Measurements from ENCODE around the gene PBXIP1. TPM values are rescaled to one million over a fixed set of nuclear protein-coding genes. Genes with fewer than 3 reads are reported as not detected.

PBXIP1 gene
- total and polyA plus RNA-seq, 2 of the 13 experiments (the other 11 are each of a cell fraction or from before 2014, with no cell fraction given) = 16.3 to 31.9 TPM

GRCh38 chr1:154982897-154983648 is 27.2 kb upstream of the PBXIP1 start, which contains the start of gene FLAD1 (continued):
- TF ChIP-seq AKNA (CRISPR knock-in tag; IDR thresholded peaks at IDR 0.05; ENCODE audit: borderline replicate concordance) (no peak), EP300 (IDR thresholded peaks at IDR 0.05; ENCODE audit: low read depth in 2 of 2, low read length in 2 of 2) (no peak), EP300 (CRISPR knock-in tag; IDR thresholded peaks at IDR 0.05; ENCODE audit: borderline replicate concordance) (no peak), KDM2A (CRISPR knock-in tag; IDR thresholded peaks at IDR 0.05; ENCODE audit: borderline replicate concordance, low read depth) (peak; percentile 73; the same call in 1 of the 2 replicates), ZNF496 (CRISPR knock-in tag; IDR thresholded peaks at IDR 0.05; ENCODE audit: insufficient replicate concordance) (no peak), ARHGAP35 (CRISPR knock-in tag; IDR thresholded peaks at IDR 0.05; ENCODE audit: borderline replicate concordance) (no peak), HCFC1 (IDR thresholded peaks at IDR 0.05; ENCODE audit: low read depth, low read length) (no peak), SAFB2 (CRISPR knock-in tag; IDR thresholded peaks at IDR 0.05; ENCODE audit: borderline replicate concordance, low read depth) (no peak), RBAK (CRISPR knock-in tag; IDR thresholded peaks at IDR 0.05) (no peak), MEF2D (CRISPR knock-in tag; IDR thresholded peaks at IDR 0.05) (peak; percentile 31; the same call in 1 of the 2 replicates), CC2D1A (CRISPR knock-in tag; IDR thresholded peaks at IDR 0.05) (no peak), SAP130 (CRISPR knock-in tag; IDR thresholded peaks at IDR 0.05; ENCODE audit: low read depth) (peak; percentile 99), ZSCAN5A (CRISPR knock-in tag; IDR thresholded peaks at IDR 0.05; ENCODE audit: borderline replicate concordance) (no peak; the same call in 1 of the 2 replicates), MIER2 (CRISPR knock-in tag; IDR thresholded peaks at IDR 0.05) (no peak), HDAC2 (CRISPR knock-in tag; IDR thresholded peaks at IDR 0.05) (peak; percentile 77; the same call in 1 of the 2 replicates), ZNF367 (CRISPR knock-in tag; IDR thresholded peaks at IDR 0.05; ENCODE audit: borderline replicate concordance) (no peak), ELF1 (CRISPR knock-in tag; IDR thresholded peaks at IDR 0.05) (peak; percentile 93), RAD51 (IDR thresholded peaks at IDR 0.05; ENCODE audit: borderline replicate concordance) (peak; percentile 80)
- TF ChIP-seq, protein P1, sequence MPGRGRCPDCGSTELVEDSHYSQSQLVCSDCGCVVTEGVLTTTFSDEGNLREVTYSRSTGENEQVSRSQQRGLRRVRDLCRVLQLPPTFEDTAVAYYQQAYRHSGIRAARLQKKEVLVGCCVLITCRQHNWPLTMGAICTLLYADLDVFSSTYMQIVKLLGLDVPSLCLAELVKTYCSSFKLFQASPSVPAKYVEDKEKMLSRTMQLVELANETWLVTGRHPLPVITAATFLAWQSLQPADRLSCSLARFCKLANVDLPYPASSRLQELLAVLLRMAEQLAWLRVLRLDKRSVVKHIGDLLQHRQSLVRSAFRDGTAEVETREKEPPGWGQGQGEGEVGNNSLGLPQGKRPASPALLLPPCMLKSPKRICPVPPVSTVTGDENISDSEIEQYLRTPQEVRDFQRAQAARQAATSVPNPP (CRISPR knock-in tag; IDR thresholded peaks at IDR 0.05) = no peak
- TF ChIP-seq, protein P2, sequence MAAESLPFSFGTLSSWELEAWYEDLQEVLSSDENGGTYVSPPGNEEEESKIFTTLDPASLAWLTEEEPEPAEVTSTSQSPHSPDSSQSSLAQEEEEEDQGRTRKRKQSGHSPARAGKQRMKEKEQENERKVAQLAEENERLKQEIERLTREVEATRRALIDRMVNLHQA (CRISPR knock-in tag; IDR thresholded peaks at IDR 0.05) = no peak
